ENCODE measurements around the gene RAP1A.

The RAP1A gene

GRCh38 chr1:111581166-111581565, 38.4 kb upstream of the RAP1A start:
- DNase-seq (ENCODE audit: low read depth) = no peak
- no peak overlapping the region for H3K4me3 ChIP-seq (ENCODE audit: low read depth, low read length)
- TF ChIP-seq, protein P1, sequence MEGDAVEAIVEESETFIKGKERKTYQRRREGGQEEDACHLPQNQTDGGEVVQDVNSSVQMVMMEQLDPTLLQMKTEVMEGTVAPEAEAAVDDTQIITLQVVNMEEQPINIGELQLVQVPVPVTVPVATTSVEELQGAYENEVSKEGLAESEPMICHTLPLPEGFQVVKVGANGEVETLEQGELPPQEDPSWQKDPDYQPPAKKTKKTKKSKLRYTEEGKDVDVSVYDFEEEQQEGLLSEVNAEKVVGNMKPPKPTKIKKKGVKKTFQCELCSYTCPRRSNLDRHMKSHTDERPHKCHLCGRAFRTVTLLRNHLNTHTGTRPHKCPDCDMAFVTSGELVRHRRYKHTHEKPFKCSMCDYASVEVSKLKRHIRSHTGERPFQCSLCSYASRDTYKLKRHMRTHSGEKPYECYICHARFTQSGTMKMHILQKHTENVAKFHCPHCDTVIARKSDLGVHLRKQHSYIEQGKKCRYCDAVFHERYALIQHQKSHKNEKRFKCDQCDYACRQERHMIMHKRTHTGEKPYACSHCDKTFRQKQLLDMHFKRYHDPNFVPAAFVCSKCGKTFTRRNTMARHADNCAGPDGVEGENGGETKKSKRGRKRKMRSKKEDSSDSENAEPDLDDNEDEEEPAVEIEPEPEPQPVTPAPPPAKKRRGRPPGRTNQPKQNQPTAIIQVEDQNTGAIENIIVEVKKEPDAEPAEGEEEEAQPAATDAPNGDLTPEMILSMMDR (IDR thresholded peaks at IDR 0.05; ENCODE audit: control insufficient read depth, extremely low read depth, insufficient read depth) = no peak

GRCh38 chr1:111582016-111582415, 37.6 kb upstream of the RAP1A start:
- no peak for DNase-seq (ENCODE audit: low read depth)
- TF ChIP-seq, protein P1 (IDR thresholded peaks at IDR 0.05; ENCODE audit: control insufficient read depth, extremely low read depth, insufficient read depth) = no peak
- H3K4me3 ChIP-seq (ENCODE audit: low read depth, low read length) = no peak overlapping the region

DNA sequence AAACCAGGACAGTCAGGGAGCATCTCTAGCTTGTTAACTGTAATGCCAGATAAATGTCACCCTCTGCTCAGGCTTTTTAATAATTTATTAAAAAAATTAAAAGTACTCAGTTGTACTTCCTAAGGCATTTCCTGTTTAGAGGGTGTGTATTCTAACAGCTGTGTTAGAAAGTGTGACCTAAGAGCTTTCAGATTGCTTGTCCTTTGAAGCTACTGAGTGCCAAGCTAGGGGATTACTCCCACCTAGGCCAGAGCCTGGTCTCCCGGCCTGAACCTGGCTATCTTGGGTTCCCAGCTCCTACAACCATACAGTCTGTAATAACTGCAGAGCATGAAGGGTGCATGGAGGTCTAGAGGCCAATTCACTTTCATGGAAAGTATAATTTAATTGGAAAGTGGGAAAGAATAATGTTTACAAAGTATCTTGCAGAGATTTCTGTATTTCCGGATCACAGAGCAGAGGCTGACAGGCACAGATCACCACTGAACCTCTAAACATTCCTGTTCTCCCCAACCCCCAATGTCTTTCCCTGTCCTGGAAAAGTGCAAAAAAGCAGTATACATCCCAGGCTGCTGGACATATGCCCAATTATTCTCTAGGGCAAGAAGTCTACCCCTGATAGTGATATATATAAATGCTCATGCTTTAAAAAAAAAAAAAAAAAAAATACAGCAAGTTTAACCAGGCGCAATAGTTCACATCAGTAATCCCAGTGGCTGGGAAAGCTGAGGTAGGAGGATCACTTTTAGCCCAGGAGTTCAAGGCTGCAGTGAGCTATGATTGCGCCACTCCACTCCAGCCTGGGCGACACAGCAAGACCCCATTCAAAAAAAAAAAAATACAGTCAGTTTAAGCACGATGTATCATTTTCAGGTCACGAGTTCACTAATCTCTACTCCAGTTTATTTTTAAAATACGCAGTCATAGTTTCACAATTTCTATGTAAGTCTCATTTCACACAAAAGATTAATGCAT, 36.7 kb upstream of the RAP1A start:
- H3K4me3 ChIP-seq (ENCODE audit: low read depth, low read length) = no peak overlapping the region
- TF ChIP-seq, protein P1 (IDR thresholded peaks at IDR 0.05; ENCODE audit: control insufficient read depth, extremely low read depth, insufficient read depth) = no peak
- DNase-seq (ENCODE audit: low read depth) = no peak

DNA sequence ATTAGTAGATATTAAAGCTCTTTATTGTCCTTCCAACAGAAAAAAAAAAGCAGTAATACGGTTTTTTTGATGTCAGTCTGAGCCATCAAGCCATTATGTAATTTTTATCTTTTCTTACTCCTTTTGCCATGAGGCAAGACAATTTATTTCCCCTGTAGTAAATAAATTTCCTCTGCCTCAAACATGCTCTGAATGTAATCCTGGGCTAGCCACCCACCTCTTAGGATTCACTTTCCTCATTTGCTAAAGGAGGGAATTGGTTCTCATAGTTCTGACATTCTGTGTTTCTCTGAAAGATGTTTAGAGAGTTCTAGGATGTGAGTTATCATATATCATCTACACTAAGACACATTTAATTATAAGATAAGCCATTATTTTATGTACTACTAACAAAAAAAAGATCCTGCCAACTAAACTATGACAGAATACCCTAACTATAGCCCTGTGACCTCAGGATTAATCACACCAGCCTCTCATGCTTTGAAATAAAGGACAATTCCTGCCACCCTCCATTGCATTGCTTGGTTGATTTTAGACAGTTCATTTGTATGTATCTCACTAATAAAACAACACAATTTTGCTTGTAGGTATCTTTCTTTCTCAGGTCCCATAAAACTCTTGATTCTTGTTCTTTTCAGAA, 34.0 kb upstream of the RAP1A start:
- H3K4me3 ChIP-seq (ENCODE audit: low read depth, low read length) = no peak overlapping the region
- TF ChIP-seq, protein P1 (IDR thresholded peaks at IDR 0.05; ENCODE audit: control insufficient read depth, extremely low read depth, insufficient read depth) = no peak
- DNase-seq (ENCODE audit: low read depth) = no peak

- H3K4me3 ChIP-seq (ENCODE audit: low read depth, low read length) = no peak overlapping the region
- TF ChIP-seq, protein P1 (IDR thresholded peaks at IDR 0.05; ENCODE audit: control insufficient read depth, extremely low read depth, insufficient read depth) = no peak
- DNase-seq (ENCODE audit: low read depth) = no peak
Observed at GRCh38 chr1:111586112-111586511, 33.5 kb upstream of the RAP1A start.

GRCh38 chr1:111587509-111588174, 31.9 kb upstream of the RAP1A start:
- TF ChIP-seq, protein P1 (IDR thresholded peaks at IDR 0.05; ENCODE audit: control insufficient read depth, extremely low read depth, insufficient read depth) = no peak
- no peak overlapping the region for H3K4me3 ChIP-seq (ENCODE audit: low read depth, low read length)
- DNase-seq (ENCODE audit: low read depth) = no peak
